ENCODE results near the gene ZCCHC7.
"Not testable (repeated sequence)": the region's sequence is repeated elsewhere in the genome, so short reads cannot be mapped to it uniquely, and the experiment has no call there.

ZCCHC7 gene

GRCh38 chr9:37187713-37188439 is 67.5 kb downstream of the ZCCHC7 start:
- H3K4me1 ChIP-seq, result peaks cover 93% of the 10 kb centered on the region

GRCh38 chr9:37190739-37191138 is 70.4 kb downstream of the ZCCHC7 start:
- peak overlapping the region; percentile 91 for H3K4me2 ChIP-seq
- H3K27me3 ChIP-seq, H3K9me3 ChIP-seq: not testable (repeated sequence)
- H3K36me3 ChIP-seq, result peaks cover 54% of the 10 kb centered on the region
- H3K9ac ChIP-seq, result peak overlapping the region; percentile 83
- peak overlapping the region; percentile 59 for H3K4me3 ChIP-seq
- peaks cover 93% of the 10 kb centered on the region for H3K4me1 ChIP-seq
- H3K27ac ChIP-seq, result peak overlapping the region; percentile 96
- peaks cover 24% of the 10 kb centered on the region for H4K20me1 ChIP-seq

More at GRCh38 chr9:37187713-37188439, 67.5 kb downstream of the ZCCHC7 start:
- Histone ChIP-seq H3K36me3 (peaks cover 62% of the 10 kb centered on the region), H3K4me3 (peak overlapping the region; percentile 64), H3K4me2 (peak overlapping the region; percentile 84), H3K27me3 (no peaks in the 10 kb centered on the region), H3K9me3 (no peaks in the 10 kb centered on the region), H3K9ac (peak overlapping the region; percentile 74), H3K27ac (peak overlapping the region; percentile 84), H4K20me1 (peaks cover 52% of the 10 kb centered on the region)
- TF ChIP-seq Cebpa-rat (IDR thresholded peaks at IDR 0.05), result no peak

- Histone ChIP-seq H3K27me3 (no peaks in the 10 kb centered on the region), H3K4me3 (peak overlapping the region; percentile 59), H3K4me1 (peaks cover 93% of the 10 kb centered on the region), H3K36me3 (peaks cover 54% of the 10 kb centered on the region), H4K20me1 (peaks cover 16% of the 10 kb centered on the region), H3K9ac (peak overlapping the region; percentile 83), H3K4me2 (peak overlapping the region; percentile 91), H3K9me3 (no peaks in the 10 kb centered on the region), H3K27ac (peak overlapping the region; percentile 96)
- no peak for TF ChIP-seq Cebpa-rat (IDR thresholded peaks at IDR 0.05)
Observed at GRCh38 chr9:37191403-37192089, 71.2 kb downstream of the ZCCHC7 start.

- TF ChIP-seq Cebpa-rat (IDR thresholded peaks at IDR 0.05), result no peak
- peak overlapping the region; percentile 96 for H3K27ac ChIP-seq
- H4K20me1 ChIP-seq, result peaks cover 3% of the 10 kb centered on the region
- H3K27me3 ChIP-seq, result no peaks in the 10 kb centered on the region
- peak overlapping the region; percentile 59 for H3K4me3 ChIP-seq
- peak overlapping the region; percentile 91 for H3K4me2 ChIP-seq
- H3K9ac ChIP-seq, result peak overlapping the region; percentile 83
- peaks cover 89% of the 10 kb centered on the region for H3K4me1 ChIP-seq
- H3K9me3 ChIP-seq, result no peaks in the 10 kb centered on the region
- H3K36me3 ChIP-seq, result peaks cover 54% of the 10 kb centered on the region
Observed at GRCh38 chr9:37192803-37193202, 72.4 kb downstream of the ZCCHC7 start.

- peak overlapping the region; percentile 96 for H3K27ac ChIP-seq
- peak overlapping the region; percentile 84 for H3K9ac ChIP-seq
- H3K4me2 ChIP-seq, result peak overlapping the region; percentile 91
- peak overlapping the region; percentile 50 for H3K4me3 ChIP-seq
- H4K20me1 ChIP-seq, result 0 out of 2 replicates have a peak, but pooled peaks cover under 1% of the 10 kb centered on the region
- no peaks in the 10 kb centered on the region for H3K27me3 ChIP-seq
- H3K9me3 ChIP-seq, result peaks cover 3% of the 10 kb centered on the region; the same call in 1 of the 2 replicates
- H3K4me1 ChIP-seq, result peaks cover 95% of the 10 kb centered on the region
- peaks cover 48% of the 10 kb centered on the region for H3K36me3 ChIP-seq
- TF ChIP-seq Cebpa-rat (IDR thresholded peaks at IDR 0.05), result peak; percentile 85
Observed at GRCh38 chr9:37197158-37198038, 77.0 kb downstream of the ZCCHC7 start.

- H3K36me3 ChIP-seq, result peaks cover 53% of the 10 kb centered on the region
- peaks cover 94% of the 10 kb centered on the region for H3K4me1 ChIP-seq
- H3K9ac ChIP-seq, result peak overlapping the region; percentile 84
- no peaks in the 10 kb centered on the region for H3K27me3 ChIP-seq
- peak overlapping the region; percentile 87 for H3K4me2 ChIP-seq
- TF ChIP-seq Cebpa-rat (IDR thresholded peaks at IDR 0.05), result no peak
- H3K4me3 ChIP-seq, result peak overlapping the region; percentile 50
- peak overlapping the region; percentile 96 for H3K27ac ChIP-seq
- H3K9me3 ChIP-seq, result peaks cover 9% of the 10 kb centered on the region; the same call in 1 of the 2 replicates
- peaks cover 8% of the 10 kb centered on the region; the same call in 1 of the 2 replicates for H4K20me1 ChIP-seq
Observed at GRCh38 chr9:37198039-37198729, 77.8 kb downstream of the ZCCHC7 start.

- Histone ChIP-seq H3K4me1 (peaks cover 94% of the 10 kb centered on the region), H3K4me2 (peak overlapping the region; percentile 87), H3K36me3 (peaks cover 53% of the 10 kb centered on the region), H4K20me1 (peaks cover 15% of the 10 kb centered on the region), H3K27ac (peak overlapping the region; percentile 96), H3K27me3 (no peaks in the 10 kb centered on the region), H3K9me3 (peaks cover 16% of the 10 kb centered on the region; the same call in 1 of the 2 replicates), H3K4me3 (peak overlapping the region; percentile 50), H3K9ac (peak overlapping the region; percentile 84)
- no peak for TF ChIP-seq Cebpa-rat (IDR thresholded peaks at IDR 0.05)
Observed at GRCh38 chr9:37198831-37199230, 78.5 kb downstream of the ZCCHC7 start.

- Histone ChIP-seq H3K4me2 (peak overlapping the region; percentile 87), H3K9ac (peak overlapping the region; percentile 84; the same call in 1 of the 2 replicates), H3K36me3 (peaks cover 58% of the 10 kb centered on the region), H3K27ac (peak overlapping the region; percentile 96), H3K27me3 (no peaks in the 10 kb centered on the region), H3K4me1 (peaks cover 91% of the 10 kb centered on the region), H4K20me1 (peaks cover 31% of the 10 kb centered on the region), H3K4me3 (peak overlapping the region; percentile 50), H3K9me3 (peaks cover 16% of the 10 kb centered on the region; the same call in 1 of the 2 replicates)
- TF ChIP-seq Cebpa-rat (IDR thresholded peaks at IDR 0.05), result no peak
Observed at GRCh38 chr9:37200433-37201005, 80.1 kb downstream of the ZCCHC7 start.
